H1 (cell line): ENCODE data around the gene SLC4A8. TPM values are rescaled to one million over a fixed set of nuclear protein-coding genes. Genes with fewer than 3 reads are reported as not detected.

Source experiments
- CHD2 ChIP-seq: IDR thresholded peaks from 2 replicates; pipeline ENCODE4 v1.6.1; 2012; ENCODE audit warnings: low read length, improper control_type of control experiment
- CHD7 ChIP-seq: fragments of 300-600 bp; sonication (generic); IDR thresholded peaks from 2 replicates; pipeline ENCODE4 v1.7.1; 2012; ENCODE audit warnings: low read length, moderate library complexity, mild to moderate bottlenecking, inconsistent platforms; ENCODE audit not compliant: insufficient replicate concordance
- E2F6 ChIP-seq: IDR thresholded peaks from 2 replicates; pipeline ENCODE4 v1.6.1; 2012; ENCODE audit warnings: inconsistent platforms
- EGR1 ChIP-seq: IDR thresholded peaks from 2 replicates; pipeline ENCODE4 v1.6.1; 2011; ENCODE audit warnings: low read depth, low read length, borderline replicate concordance
- EP300 ChIP-seq, 2 experiments: IDR thresholded peaks; 1 replicate in 1 of 2; 2 replicates in 1 of 2; pipeline ENCODE4 v1.6.1; 2011 to 2012; ENCODE audit warnings: low read depth in 2 of 2, low read length in 2 of 2, mild to moderate bottlenecking in 2 of 2, borderline replicate concordance in 1 of 2, inconsistent platforms in 1 of 2, moderate library complexity in 1 of 2
- RFX5 ChIP-seq: IDR thresholded peaks from 2 replicates; pipeline ENCODE4 v1.6.1; 2011; ENCODE audit warnings: low read depth, low read length, improper control_type of control experiment, borderline replicate concordance
- RNF2 ChIP-seq: fragments of 200-900, 300-1000 bp; sonication (generic); IDR thresholded peaks from 2 replicates; pipeline ENCODE4 v1.7.1; 2016; ENCODE audit warnings: borderline replicate concordance, low read depth, mild to moderate bottlenecking, antibody characterized with exemption, low read length; ENCODE audit not compliant: poor library complexity, severe bottlenecking; ENCODE audit errors: missing control alignments
- SP4 ChIP-seq: IDR thresholded peaks from 2 replicates; pipeline ENCODE4 v1.6.1; 2012; ENCODE audit warnings: low read length, inconsistent platforms
- TEAD4 ChIP-seq: IDR thresholded peaks from 2 replicates; pipeline ENCODE4 v1.6.1; 2012; ENCODE audit warnings: low read depth, low read length, inconsistent platforms, mixed read lengths
- polyA plus RNA-seq, 7 experiments: library from polyadenylated mRNA; depleted of rRNA in 3 of 7; stranded (reverse) in 5 of 7; unstranded in 2 of 7; fragments of >200 nt in 5 of 7; fragments of 200-250 nt in 2 of 7; gene quantifications; 1 replicate in 5 of 7; 2 replicates in 1 of 7; 4 replicates in 1 of 7; pipeline versions ENCODE4 v1.2.1 to v1.2.3, GENCODE V29; 2011 to 2013; ENCODE audit warnings: missing spikeins in 2 of 7, mixed read lengths in 2 of 7
- total RNA-seq: library from RNA; stranded (reverse); fragmentation: NEBNext Ultra II Directional; extraction: Animal tissue kit (Norgen Biotek cat#: 25700); gene quantifications from 2 replicates; pipeline ENCODE4 v1.2.1, GENCODE V29; 2021

Gene SLC4A8
- total and polyA plus RNA-seq, 2 of the 8 experiments (the other 6 are each of a cell fraction or from before 2014, with no cell fraction given): 11.2 to 13.4 TPM

DNA sequence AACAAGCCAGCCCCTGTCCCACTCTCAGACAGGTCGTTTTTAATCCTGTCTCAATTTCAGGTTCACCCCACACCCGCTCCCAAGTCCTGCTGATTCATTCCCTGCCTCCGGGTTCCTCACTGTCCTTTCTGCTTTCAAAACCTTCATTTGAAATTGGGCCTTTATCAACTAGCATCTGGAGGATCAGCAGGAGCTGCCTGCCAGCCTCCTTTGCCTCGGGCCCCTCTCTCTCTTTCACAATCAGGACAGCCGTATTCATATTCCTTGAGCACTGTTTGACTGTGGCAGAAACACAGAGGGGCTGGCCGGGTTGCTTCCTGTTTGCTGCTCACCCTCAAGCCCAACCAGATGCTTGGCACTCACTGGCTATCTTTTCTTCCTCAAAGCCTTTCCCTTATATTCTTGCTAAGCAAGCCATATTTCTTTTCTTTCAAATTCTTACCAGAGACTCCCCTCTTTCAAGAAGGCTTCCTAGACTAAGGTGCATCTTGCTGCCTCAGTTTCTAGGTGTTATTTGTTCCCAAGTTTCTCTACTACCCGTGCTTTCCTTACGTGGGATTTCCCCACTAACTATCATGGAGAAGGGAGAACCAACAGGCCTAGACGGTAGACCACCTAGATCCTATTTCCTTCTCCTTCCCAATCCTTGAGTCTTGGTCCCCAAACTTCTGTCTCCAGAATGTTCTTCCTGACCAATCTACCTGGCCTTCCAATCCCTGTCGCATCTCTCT is 36.4 kb upstream of the SLC4A8 start (continued):
- TF ChIP-seq CHD7: no peak
- no peak for TF ChIP-seq EP300 (IDR thresholded peaks at IDR 0.05; ENCODE audit: borderline replicate concordance in 1 of 2, low read depth in 2 of 2, low read length in 2 of 2)
- TF ChIP-seq CHD2: no peak
- TF ChIP-seq RNF2: no peak
- no peak for TF ChIP-seq EGR1
- TF ChIP-seq E2F6: no peak
- TF ChIP-seq TEAD4: no peak
- TF ChIP-seq RFX5: no peak
- no peak for TF ChIP-seq SP4
